Common myeloid progenitor, CD34-positive (primary cell): ENCODE measurements around the gene ST3GAL5.

Experiments used
- CTCF ChIA-PET: fragments of 350-600 bp; sonication (Branson Sonifier 250); formaldehyde crosslinking; loops from one replicate; lab custom pipeline; 2021; ENCODE audit warnings: antibody characterized with exemption; lab: Charles Lee
- POLR2A ChIA-PET: fragments of 350-600 bp; sonication (Branson Sonifier 250); formaldehyde crosslinking; loops from one replicate; lab custom pipeline; 2021; ENCODE audit warnings: antibody characterized with exemption; lab: Charles Lee
- DNase-seq, 3 donors: peaks; one replicate each; pipeline versions ENCODE4 v3.0.0 to v3.0.0-alpha.2; 2013
- H3K27ac ChIP-seq, 2 experiments: 1 replicate in 1 of 2; 2 replicates in 1 of 2; pipeline ENCODE4 v1.7.0; 2013; ENCODE audit warnings: inconsistent platforms in 2 of 2, low read length in 2 of 2, mild to moderate bottlenecking in 2 of 2, low read depth in 1 of 2, moderate library complexity in 1 of 2; ENCODE audit not compliant: severe bottlenecking in 2 of 2, insufficient read depth in 1 of 2, poor library complexity in 1 of 2
- H3K27me3 ChIP-seq, 5 experiments: replicated peaks in 2 of 5; 1 replicate in 3 of 5; 2 replicates in 2 of 5; pipeline versions ENCODE4 v1.6.1 to v1.7.0; 2013; ENCODE audit warnings: low read length in 4 of 5, mild to moderate bottlenecking in 2 of 5, moderate library complexity in 2 of 5, inconsistent platforms in 1 of 5; ENCODE audit not compliant: insufficient read depth in 5 of 5, control insufficient read depth in 4 of 5
- H3K36me3 ChIP-seq, 4 experiments: 1 replicate in 2 of 4; 2 replicates in 2 of 4; pipeline versions ENCODE4 v1.6.1 to v1.7.0; 2013; ENCODE audit warnings: low read length in 3 of 4, control low read depth in 1 of 4, mild to moderate bottlenecking in 1 of 4; ENCODE audit not compliant: control insufficient read depth in 4 of 4, insufficient read depth in 4 of 4
- H3K4me1 ChIP-seq, 4 experiments: 1 replicate in 3 of 4; 2 replicates in 1 of 4; pipeline versions ENCODE4 v1.6.1 to v1.7.1; 2013; ENCODE audit warnings: low read length in 3 of 4, mild to moderate bottlenecking in 3 of 4, control low read depth in 1 of 4, inconsistent platforms in 1 of 4, moderate library complexity in 1 of 4; ENCODE audit not compliant: control insufficient read depth in 4 of 4, insufficient read depth in 4 of 4; ENCODE audit errors: control extremely low read depth in 1 of 4
- H3K4me3 ChIP-seq, 7 experiments: 1 replicate in 4 of 7; 2 replicates in 3 of 7; pipeline versions ENCODE4 v1.5.1 to v1.7.0; 2013; ENCODE audit warnings: mild to moderate bottlenecking in 7 of 7, low read length in 6 of 7, moderate library complexity in 6 of 7, inconsistent platforms in 2 of 7, low read depth in 2 of 7, control low read depth in 1 of 7; ENCODE audit not compliant: insufficient read depth in 4 of 7, control insufficient read depth in 1 of 7; ENCODE audit errors: extremely low read depth in 1 of 7
- H3K9me3 ChIP-seq, 5 experiments: 1 replicate in 4 of 5; 2 replicates in 1 of 5; pipeline versions ENCODE4 v1.6.1 to v1.7.1; 2013; ENCODE audit warnings: low read length in 4 of 5, mild to moderate bottlenecking in 2 of 5, inconsistent platforms in 1 of 5, low read depth in 1 of 5, moderate library complexity in 1 of 5; ENCODE audit not compliant: control insufficient read depth in 4 of 5, insufficient read depth in 2 of 5; ENCODE audit errors: control extremely low read depth in 1 of 5
- WGBS: methylation state at CpG from one replicate; pipeline ENCODE4 v1.1.5; 2013; ENCODE audit not compliant: insufficient coverage; 5-methylcytosine and 5-hydroxymethylcytosine counted together

The ST3GAL5 gene

GRCh38 chr2:85851253-85852151, 37.3 kb downstream of the ST3GAL5 start:
- 97% methylated on average over 6 of the region's 11 CpGs for WGBS
- Histone ChIP-seq H3K36me3 (peaks cover 0 to 20% (median 2%) of the 10 kb centered on the region in 4 experiments), H3K27me3 (no peaks in the 10 kb centered on the region), H3K9me3 (no peaks in the 10 kb centered on the region), H3K4me3 (no peak overlapping the region), H3K27ac (no peak overlapping the region), H3K4me1 (peaks cover 21 to 26% (median 23%) of the 10 kb centered on the region in 4 experiments)
- ChIA-PET POLR2A (no interaction called here), CTCF (interaction anchor here (1.0 to 1.1 kb wide), 2 partner anchors 11 to 184 kb away, joined by 4 to 5 read pairs; no protein-coding TSS in a partner anchor)
- DNase-seq: no peak

- Histone ChIP-seq H3K4me3 (no peak overlapping the region), H3K27ac (no peak overlapping the region), H3K9me3 (no peaks in the 10 kb centered on the region), H3K4me1 (peaks cover 21 to 26% (median 23%) of the 10 kb centered on the region in 4 experiments), H3K27me3 (no peaks in the 10 kb centered on the region), H3K36me3 (peaks cover 0 to 20% (median 4%) of the 10 kb centered on the region in 4 experiments)
- ChIA-PET CTCF (no interaction called here), POLR2A (interaction anchor here (0.6 kb wide), 1 partner anchor 13 kb away, joined by 5 read pairs; no protein-coding TSS in a partner anchor)
- 98% methylated on average over 10 of the region's 10 CpGs for WGBS
- no peak for DNase-seq
Measured at GRCh38 chr2:85850451-85850850, 38.3 kb downstream of the ST3GAL5 start.

GRCh38 chr2:85847051-85847588, 41.7 kb downstream of the ST3GAL5 start:
- ChIA-PET CTCF (no interaction called here), POLR2A (no interaction called here)
- no peaks in the 10 kb centered on the region for H3K9me3 ChIP-seq
- H3K27me3 ChIP-seq: no peaks in the 10 kb centered on the region
- WGBS: 100% methylated on average over 1 of the region's 2 CpGs
- H3K27ac ChIP-seq: no peak overlapping the region
- no peak overlapping the region for H3K4me3 ChIP-seq
- H3K36me3 ChIP-seq: peaks cover 0 to 28% (median 8%) of the 10 kb centered on the region in 4 experiments
- peaks cover 0 to 2% (median 0%) of the 10 kb centered on the region in 4 experiments for H3K4me1 ChIP-seq
- no peak for DNase-seq

GRCh38 chr2:85846411-85846810, 42.4 kb downstream of the ST3GAL5 start:
- H3K4me3 ChIP-seq: no peak overlapping the region
- ChIA-PET CTCF (interaction anchor here (2.3 kb wide), 1 partner anchor 19 kb away, joined by 11 read pairs; no protein-coding TSS in a partner anchor), POLR2A (no interaction called here)
- WGBS: 97% methylated on average over 3 of the region's 4 CpGs
- H3K36me3 ChIP-seq: peaks cover 0 to 28% (median 8%) of the 10 kb centered on the region in 4 experiments
- H3K9me3 ChIP-seq: no peaks in the 10 kb centered on the region
- DNase-seq: no peak
- no peaks in the 10 kb centered on the region for H3K4me1 ChIP-seq
- H3K27ac ChIP-seq: no peak overlapping the region
- H3K27me3 ChIP-seq: no peaks in the 10 kb centered on the region

- DNase-seq: no peak
- H3K27me3 ChIP-seq: no peaks in the 10 kb centered on the region
- 100% methylated on average over 3 of the region's 4 CpGs for WGBS
- no peak overlapping the region for H3K4me3 ChIP-seq
- CTCF ChIA-PET: interaction anchor here (1.1 to 2.3 kb wide), 5 partner anchors 15 to 44 kb away, joined by 3 to 11 read pairs (median 6); partner anchors contain the start of gene ST3GAL5
- H3K9me3 ChIP-seq: no peaks in the 10 kb centered on the region
- no peak overlapping the region for H3K27ac ChIP-seq
- POLR2A ChIA-PET: interaction anchor here (0.5 to 0.7 kb wide), 2 partner anchors 9 to 141 kb away, joined by 3 to 4 read pairs; no protein-coding TSS in a partner anchor
- peaks cover 0 to 27% (median 7%) of the 10 kb centered on the region in 4 experiments for H3K36me3 ChIP-seq
- H3K4me1 ChIP-seq: no peaks in the 10 kb centered on the region
Measured at GRCh38 chr2:85844486-85844885, 44.3 kb downstream of the ST3GAL5 start.

- Histone ChIP-seq H3K4me1 (no peaks in the 10 kb centered on the region), H3K4me3 (no peak overlapping the region), H3K9me3 (no peaks in the 10 kb centered on the region), H3K27ac (no peak overlapping the region), H3K36me3 (peaks cover 0 to 29% (median 7%) of the 10 kb centered on the region in 4 experiments), H3K27me3 (no peaks in the 10 kb centered on the region)
- no CpG with 5 or more reads among the region's 4 CpGs for WGBS
- ChIA-PET POLR2A (no interaction called here), CTCF (interaction anchor here (0.6 kb wide), 1 partner anchor 16 kb away, joined by 3 read pairs; no protein-coding TSS in a partner anchor)
- peak in 1 of 3 donors; percentile 18 for DNase-seq
Measured at GRCh38 chr2:85843543-85843942, 45.2 kb downstream of the ST3GAL5 start.
